Caco-2 (cell line): ENCODE measurements around the gene THSD7A. TPM values are rescaled to one million over a fixed set of nuclear protein-coding genes. Genes with fewer than 3 reads are reported as not detected.

Experiments
- BruUV-seq: library from RNA; stranded (reverse); fragments of 400-500 nt; replicated peaks from 2 replicates; lab custom pipeline; 2021; lab: Mats Ljungman, UMichigan
- CTCF ChIA-PET: fragments of 300-600 bp; sonication (Branson Sonifier 250); formaldehyde crosslinking; loops from one replicate; lab custom pipeline; 2022; ENCODE audit warnings: antibody characterized with exemption; lab: Charles Lee
- POLR2A ChIA-PET: fragments of 300-600 bp; sonication (Branson Sonifier 250); formaldehyde crosslinking; loops from one replicate; lab custom pipeline; 2022; ENCODE audit warnings: antibody characterized with exemption; lab: Charles Lee
- DNase-seq, 2 experiments: peaks; one replicate each; pipeline versions ENCODE4 v3.0.0 to v3.0.0-alpha.2; 2020 to 2022
- H3K27me3 ChIP-seq: replicated peaks from 2 replicates; pipeline ENCODE4 v1.6.0; 2011; ENCODE audit warnings: low read length; ENCODE audit not compliant: control insufficient read depth, insufficient read depth
- H3K36me3 ChIP-seq: 2 replicates; pipeline ENCODE4 v1.5.1; 2011; ENCODE audit warnings: low read length; ENCODE audit not compliant: control insufficient read depth, insufficient read depth
- H3K4me1 ChIP-seq: fragments of 250-450 bp; sonication (Bioruptor Pico); 2 replicates; pipeline ENCODE4 v1.5.1; 2020; ENCODE audit warnings: mild to moderate bottlenecking
- H3K4me3 ChIP-seq: 2 replicates; pipeline ENCODE4 v1.5.1; 2011; ENCODE audit warnings: low read depth, mild to moderate bottlenecking, control low read depth, low read length
- H3K9me3 ChIP-seq: fragments of 250-450 bp; sonication (Bioruptor Pico); 2 replicates; pipeline ENCODE4 v1.5.1; 2020; ENCODE audit warnings: mild to moderate bottlenecking, moderate library complexity
- H3K27ac Mint-ChIP-seq: one replicate; pipeline ENCODE4 v1.8.0; 2022; ENCODE audit warnings: mixed read lengths; ENCODE audit not compliant: unreplicated experiment
- H3K27me3 Mint-ChIP-seq: one replicate; pipeline ENCODE4 v1.8.0; 2022; ENCODE audit warnings: mixed read lengths; ENCODE audit not compliant: insufficient read depth, unreplicated experiment
- H3K36me3 Mint-ChIP-seq: one replicate; pipeline ENCODE4 v1.8.0; 2022; ENCODE audit warnings: mild to moderate bottlenecking, mixed read lengths; ENCODE audit not compliant: insufficient read depth, unreplicated experiment
- H3K4me1 Mint-ChIP-seq: one replicate; pipeline ENCODE4 v1.8.0; 2022; ENCODE audit warnings: low read depth, mixed read lengths; ENCODE audit not compliant: unreplicated experiment
- H3K4me3 Mint-ChIP-seq: one replicate; pipeline ENCODE4 v1.8.0; 2022; ENCODE audit warnings: mild to moderate bottlenecking, moderate library complexity, mixed read lengths; ENCODE audit not compliant: unreplicated experiment
- H3K9me3 Mint-ChIP-seq: one replicate; pipeline ENCODE4 v1.8.0; 2022; ENCODE audit warnings: mixed read lengths; ENCODE audit not compliant: unreplicated experiment
- CTCF ChIP-seq, 2 experiments: fragments of 200-600 bp in 1 of 2; IDR thresholded peaks; 1 replicate in 1 of 2; 2 replicates in 1 of 2; pipeline versions ENCODE4 v1.5.1 to v1.8.0; 2011 to 2022; ENCODE audit warnings: antibody characterized with exemption in 1 of 2, control low read depth in 1 of 2, inconsistent platforms in 1 of 2, low read depth in 1 of 2, low read length in 1 of 2, mild to moderate bottlenecking in 1 of 2, moderate library complexity in 1 of 2; ENCODE audit not compliant: insufficient read depth in 1 of 2, severe bottlenecking in 1 of 2, unreplicated experiment in 1 of 2
- intact Hi-C: fragments of 100-400 bp; cut with micrococcal nuclease; formaldehyde crosslinking; loops from one replicate; pipeline ENCODE4 v1.10.0; 2022; ENCODE audit not compliant: unreplicated experiment
- total RNA-seq: library from RNA; stranded (reverse); gene quantifications from 2 replicates; pipeline ENCODE4 v1.2.3, GENCODE V29; 2022

THSD7A gene
- total RNA-seq, 1 experiment from 2014 or later: 0.05 TPM

DNA sequence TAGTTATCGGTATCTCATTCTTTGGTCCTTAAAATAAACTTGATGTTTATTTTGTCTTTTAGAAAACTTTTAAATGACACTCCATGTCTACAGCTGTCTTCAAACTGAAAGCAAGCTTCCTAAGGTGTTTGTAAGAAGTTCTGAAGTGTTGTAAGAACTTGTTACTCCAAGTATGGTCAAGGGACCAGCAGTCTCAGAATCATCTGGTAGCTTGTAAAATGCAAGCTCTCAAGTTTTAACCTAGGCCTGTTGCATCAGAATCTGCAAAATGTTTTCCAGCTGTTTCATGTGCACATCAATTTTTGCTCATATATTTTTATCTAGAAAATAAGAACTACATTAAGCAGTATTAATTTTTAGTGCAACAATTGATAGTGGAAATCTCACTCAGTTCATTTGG is 104.1 kb downstream of the THSD7A start:
- peaks cover 2% of the 10 kb centered on the region for H3K27me3 Mint-ChIP-seq
- H3K4me3 ChIP-seq: no peak overlapping the region
- no peak overlapping the region for H3K4me3 Mint-ChIP-seq
- H3K4me1 Mint-ChIP-seq: no peaks in the 10 kb centered on the region
- no peaks in the 10 kb centered on the region for H3K9me3 ChIP-seq
- DNase-seq: no peak
- intact Hi-C loops: no loop called here
- ChIA-PET POLR2A (no interaction called here), CTCF (no interaction called here)
- no peaks in the 10 kb centered on the region for H3K4me1 ChIP-seq
- no peaks in the 10 kb centered on the region for H3K9me3 Mint-ChIP-seq
- no peaks in the 10 kb centered on the region for H3K36me3 Mint-ChIP-seq
- BruUV-seq: no TSS peak
- no peaks in the 10 kb centered on the region for H3K27me3 ChIP-seq
- no peak for TF ChIP-seq CTCF (IDR thresholded peaks at IDR 0.05; ENCODE audit: insufficient read depth in 1 of 2, low read depth in 1 of 2, low read length in 1 of 2, severe bottlenecking in 1 of 2, unreplicated experiment in 1 of 2)
- no peaks in the 10 kb centered on the region for H3K36me3 ChIP-seq
- no peak overlapping the region for H3K27ac Mint-ChIP-seq

DNA sequence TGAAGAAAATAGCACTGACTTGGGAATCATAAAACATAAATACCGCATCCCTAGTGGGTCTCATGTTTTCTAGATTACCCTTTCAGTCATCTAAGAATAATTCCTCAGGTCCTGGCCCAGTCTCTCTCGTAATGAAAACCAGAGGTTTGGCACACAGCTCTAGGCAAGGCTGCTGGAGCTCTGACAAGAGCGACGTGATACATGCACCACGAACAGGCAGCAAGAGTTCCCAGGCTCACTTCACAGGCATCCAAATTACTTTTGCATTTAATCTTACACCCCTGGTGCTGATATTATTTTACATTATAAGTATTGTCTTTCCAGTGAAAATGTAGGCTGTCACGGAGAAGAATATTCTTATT is 105.2 kb downstream of the THSD7A start:
- no peaks in the 10 kb centered on the region for H3K27me3 ChIP-seq
- Mint-ChIP-seq H3K36me3 (no peaks in the 10 kb centered on the region), H3K4me1 (no peaks in the 10 kb centered on the region), H3K27ac (no peak overlapping the region), H3K27me3 (peaks cover 2% of the 10 kb centered on the region), H3K9me3 (no peaks in the 10 kb centered on the region), H3K4me3 (no peak overlapping the region)
- no peaks in the 10 kb centered on the region for H3K36me3 ChIP-seq
- H3K4me3 ChIP-seq: no peak overlapping the region
- H3K9me3 ChIP-seq: no peaks in the 10 kb centered on the region
- no peak for TF ChIP-seq CTCF (IDR thresholded peaks at IDR 0.05; ENCODE audit: insufficient read depth in 1 of 2, low read depth in 1 of 2, low read length in 1 of 2, severe bottlenecking in 1 of 2, unreplicated experiment in 1 of 2)
- ChIA-PET CTCF (no interaction called here), POLR2A (no interaction called here)
- intact Hi-C loops: no loop called here
- no peak for DNase-seq
- no TSS peak for BruUV-seq
- no peaks in the 10 kb centered on the region for H3K4me1 ChIP-seq

DNA sequence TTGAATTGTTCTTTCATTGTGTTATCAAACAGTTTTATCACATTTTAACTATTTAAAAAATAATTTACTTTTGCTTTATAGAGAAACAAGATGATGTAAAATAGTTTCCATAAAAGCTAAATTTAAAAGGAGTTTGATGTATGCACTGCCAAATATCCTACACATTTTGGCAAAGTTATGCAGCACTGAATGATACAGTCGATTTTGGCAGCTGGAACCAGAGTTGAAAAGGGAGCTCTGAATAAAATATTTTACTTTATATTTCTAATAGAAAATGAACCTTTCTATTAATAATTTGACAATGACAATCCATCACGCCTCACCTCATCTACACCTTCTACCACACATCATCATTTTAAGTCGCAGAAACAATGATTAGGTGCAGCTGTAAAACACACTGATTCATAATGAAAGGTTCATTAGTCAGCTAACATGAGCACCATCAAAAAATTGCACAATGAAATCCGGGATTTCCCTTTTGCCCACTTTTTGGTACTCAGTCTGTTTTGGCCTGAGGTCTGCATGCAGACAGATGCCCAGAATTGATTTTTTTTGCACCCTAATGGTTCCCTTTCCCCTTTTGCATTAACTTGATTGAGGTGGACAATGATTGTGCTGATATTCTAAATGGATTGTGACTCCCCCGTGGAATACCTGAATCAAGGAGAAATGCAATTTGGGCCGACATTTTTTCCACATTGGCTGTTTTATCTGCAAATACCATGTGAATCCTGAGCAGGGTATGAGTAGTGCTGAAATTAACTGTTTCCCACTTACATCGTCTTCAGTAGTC is 105.8 kb downstream of the THSD7A start:
- DNase-seq: no peak
- ChIA-PET CTCF (no interaction called here), POLR2A (no interaction called here)
- Histone ChIP-seq H3K9me3 (no peaks in the 10 kb centered on the region), H3K4me3 (no peak overlapping the region), H3K36me3 (no peaks in the 10 kb centered on the region), H3K27me3 (no peaks in the 10 kb centered on the region), H3K4me1 (no peaks in the 10 kb centered on the region)
- Mint-ChIP-seq H3K27me3 (peaks cover 2% of the 10 kb centered on the region), H3K4me1 (no peaks in the 10 kb centered on the region), H3K4me3 (no peak overlapping the region), H3K36me3 (no peaks in the 10 kb centered on the region), H3K9me3 (no peaks in the 10 kb centered on the region), H3K27ac (no peak overlapping the region)
- BruUV-seq: no TSS peak
- TF ChIP-seq CTCF (IDR thresholded peaks at IDR 0.05; ENCODE audit: insufficient read depth in 1 of 2, low read depth in 1 of 2, low read length in 1 of 2, severe bottlenecking in 1 of 2, unreplicated experiment in 1 of 2): no peak
- intact Hi-C loops: no loop called here
